HG03280 (cell line): Measurements from ENCODE around the gene SMDT1.
"Not testable (repeated sequence)": the region's sequence is repeated elsewhere in the genome, so short reads cannot be mapped to it uniquely, and the experiment has no call there.

Source experiments
- ATAC-seq: cut with Tn5 transposase; IDR thresholded peaks from one replicate; pipeline ENCODE4 v1.9.1; 2021; ENCODE audit warnings: mild to moderate bottlenecking, moderate library complexity; ENCODE audit not compliant: unreplicated experiment

SMDT1 gene

GRCh38 chr22:42070517-42071422 lies 8.7 kb upstream of the SMDT1 start, which contains the start of gene NAGA:
Gene NAGA (minus strand): TSS chr22:42070812. CDS start chr22:42070297, 515 bp downstream.
- ATAC-seq = peak; percentile 91

GRCh38 chr22:42071508-42071907 lies 8.0 kb upstream of the SMDT1 start:
- not testable (repeated sequence) for ATAC-seq

GRCh38 chr22:42072606-42073330 lies 6.7 kb upstream of the SMDT1 start:
- no peak for ATAC-seq

GRCh38 chr22:42073621-42074041 lies 5.9 kb upstream of the SMDT1 start:
- no peak for ATAC-seq

- no peak for ATAC-seq
Observed at GRCh38 chr22:42074132-42074811, 5.2 kb upstream of the SMDT1 start, which contains the start of gene PHETA2. Gene PHETA2 (plus strand): TSS chr22:42074248. CDS start chr22:42077294, 3,046 bp downstream.

GRCh38 chr22:42074846-42075676 lies 4.4 kb upstream of the SMDT1 start:
- no peak for ATAC-seq

- ATAC-seq = no peak
Observed at GRCh38 chr22:42076764-42077485, 2.6 kb upstream of the SMDT1 start.

GRCh38 chr22:42077486-42078125 lies 1.9 kb upstream of the SMDT1 start:
- no peak for ATAC-seq

- peak; percentile 6 for ATAC-seq
Observed at GRCh38 chr22:42078469-42079318, 806 bp upstream of the SMDT1 start.

- ATAC-seq = no peak
Observed at GRCh38 chr22:42080287-42080686, 787 bp downstream of the SMDT1 start.

GRCh38 chr22:42083119-42083518 lies 3.6 kb downstream of the SMDT1 start:
- ATAC-seq = no peak

- no peak for ATAC-seq
Observed at GRCh38 chr22:42084874-42085273, 5.4 kb downstream of the SMDT1 start.

GRCh38 chr22:42086051-42086450 lies 6.6 kb downstream of the SMDT1 start:
- no peak for ATAC-seq

- ATAC-seq = peak; percentile 93
Observed at GRCh38 chr22:42090596-42091454, 11.3 kb downstream of the SMDT1 start, which contains the start of gene NDUFA6. Gene NDUFA6 (minus strand): TSS chr22:42090772. CDS start chr22:42090744, 28 bp downstream.

- no peak for ATAC-seq
Observed at GRCh38 chr22:42091455-42091782, 11.9 kb downstream of the SMDT1 start.

- no peak for ATAC-seq
Observed at GRCh38 chr22:42101199-42101598, 21.7 kb downstream of the SMDT1 start.

- not testable (repeated sequence) for ATAC-seq
Observed at GRCh38 chr22:42104332-42104860, 24.9 kb downstream of the SMDT1 start.
